HCT116 (cell line): ENCODE results near the gene SLC25A1. TPM values are rescaled to one million over a fixed set of nuclear protein-coding genes. Genes with fewer than 3 reads are reported as not detected.

Source experiments
- ATAC-seq: fragments of 200-7000 bp; cut with Tn5 transposase; 2 replicates; pipeline ENCODE4 v1.9.1; 2020; ENCODE audit warnings: mild to moderate bottlenecking, moderate library complexity
- BruUV-seq: library from RNA; stranded (reverse); fragments of 400-500 nt; replicated peaks from 2 replicates; lab custom pipeline; 2021; lab: Mats Ljungman, UMichigan
- CTCF ChIA-PET: fragments of 300-600 bp; sonication (Branson Sonifier 250); formaldehyde crosslinking; loops from one replicate; lab custom pipeline; 2021; ENCODE audit warnings: antibody characterized with exemption; lab: Charles Lee
- POLR2A ChIA-PET: fragments of 300-600, 350-600 bp; sonication (Branson Sonifier 250); formaldehyde crosslinking; loops from one replicate; lab custom pipeline; 2021; ENCODE audit warnings: antibody characterized with exemption; lab: Charles Lee
- RAD21 ChIA-PET, 2 experiments: fragments of 300-600 bp; sonication (Branson Sonifier 250); formaldehyde crosslinking; loops; one replicate each; lab custom pipeline; 2023; ENCODE audit warnings: low total read pairs in 2 of 2; ENCODE audit not compliant: uncharacterized antibody in 2 of 2, unreplicated experiment in 2 of 2, low non-redundant PET in 1 of 2; lab: Charles Lee
- DNase-seq: peaks from one replicate; pipeline ENCODE4 v3.0.0-alpha.2; 2010; ENCODE audit warnings: low read depth, low spot score
- H2AFZ ChIP-seq: fragments of 200-600 bp; shearing (Covaris generic), sonication (generic); 2 replicates; pipeline ENCODE4 v1.6.1; 2017; ENCODE audit warnings: low read depth, mixed run types, mixed read lengths, antibody characterized with exemption, low read length; ENCODE audit not compliant: poor library complexity, severe bottlenecking
- H3K27ac ChIP-seq: 2 replicates; pipeline ENCODE4 v1.5.1; 2012; ENCODE audit warnings: low read depth, low read length
- H3K27me3 ChIP-seq: fragments of 200-600 bp; sonication (generic); 2 replicates; pipeline ENCODE4 v1.6.1; 2016; ENCODE audit warnings: mixed run types, low read length, mixed read lengths; ENCODE audit not compliant: insufficient read depth
- H3K36me3 ChIP-seq, 2 experiments: fragments of 200-500 bp in 1 of 2; fragments of 200-600 bp in 1 of 2; sonication (Bioruptor generic) in 1 of 2; sonication (generic) in 1 of 2; 2 replicates each; pipeline versions ENCODE4 v1.5.1 to v1.6.1; 2014 to 2016; ENCODE audit warnings: low read length in 2 of 2, inconsistent platforms in 1 of 2, mixed read lengths in 1 of 2, mixed run types in 1 of 2; ENCODE audit not compliant: insufficient read depth in 2 of 2, control insufficient read depth in 1 of 2
- H3K4me1 ChIP-seq, 2 experiments: fragments of 200-600 bp in 1 of 2; sonication (generic) in 1 of 2; 2 replicates each; pipeline versions ENCODE4 v1.5.1 to v1.6.1; 2012 to 2017; ENCODE audit warnings: low read length in 2 of 2, inconsistent platforms in 1 of 2, mild to moderate bottlenecking in 1 of 2, mixed read lengths in 1 of 2, mixed run types in 1 of 2, moderate library complexity in 1 of 2; ENCODE audit not compliant: insufficient read depth in 2 of 2, control insufficient read depth in 1 of 2
- H3K4me2 ChIP-seq: fragments of 200-600 bp; sonication (generic); 2 replicates; pipeline ENCODE4 v1.6.1; 2017; ENCODE audit warnings: mixed run types, low read length, mixed read lengths
- H3K4me3 ChIP-seq, 2 experiments: fragments of 200-600 bp in 1 of 2; sonication (generic) in 1 of 2; replicated peaks in 1 of 2; 2 replicates each; pipeline ENCODE4 v1.5.1; 2011 to 2016; ENCODE audit warnings: low read length in 2 of 2, control low read depth in 1 of 2, low read depth in 1 of 2, mild to moderate bottlenecking in 1 of 2, mixed read lengths in 1 of 2, mixed run types in 1 of 2
- H3K79me2 ChIP-seq: fragments of 200-600 bp; sonication (generic); 2 replicates; pipeline ENCODE4 v1.6.1; 2017; ENCODE audit warnings: mild to moderate bottlenecking, mixed run types, low read length, moderate library complexity, mixed read lengths; ENCODE audit not compliant: insufficient read depth
- H3K9ac ChIP-seq: fragments of 200-600 bp; sonication (generic); 2 replicates; pipeline ENCODE4 v1.6.1; 2016; ENCODE audit warnings: low read length, mixed read lengths
- H3K9me2 ChIP-seq: fragments of 200-600 bp; sonication (generic), shearing (Covaris generic); 2 replicates; pipeline ENCODE4 v1.6.1; 2017; ENCODE audit warnings: mixed run types, mild to moderate bottlenecking, moderate library complexity; ENCODE audit not compliant: insufficient read depth
- H3K9me3 ChIP-seq, 2 experiments: fragments of 200-500 bp in 1 of 2; fragments of 200-600 bp in 1 of 2; sonication (Bioruptor generic) in 1 of 2; sonication (generic) in 1 of 2; 2 replicates each; pipeline ENCODE4 v1.6.1; 2014 to 2017; ENCODE audit warnings: low read length in 2 of 2, mixed read lengths in 2 of 2, inconsistent platforms in 1 of 2, low read depth in 1 of 2, mild to moderate bottlenecking in 1 of 2, mixed run types in 1 of 2, moderate library complexity in 1 of 2; ENCODE audit not compliant: control insufficient read depth in 1 of 2, insufficient read depth in 1 of 2
- H4K20me1 ChIP-seq: fragments of 200-600 bp; sonication (generic), shearing (Covaris generic); 2 replicates; pipeline ENCODE4 v1.6.1; 2017; ENCODE audit warnings: mixed run types, mild to moderate bottlenecking, moderate library complexity; ENCODE audit not compliant: insufficient read depth
- CEBPB ChIP-seq: IDR thresholded peaks from 2 replicates; pipeline ENCODE4 v1.6.1; 2012; ENCODE audit warnings: low read depth
- ELF1 ChIP-seq: IDR thresholded peaks from 2 replicates; pipeline ENCODE4 v1.6.1; 2012; ENCODE audit warnings: low read depth, borderline replicate concordance
- FOSL1 ChIP-seq: IDR thresholded peaks from 2 replicates; pipeline ENCODE4 v1.6.1; 2012; ENCODE audit warnings: low read depth
- JUND ChIP-seq: IDR thresholded peaks from 2 replicates; pipeline ENCODE4 v1.6.1; 2012
- SIN3A ChIP-seq: IDR thresholded peaks from 2 replicates; pipeline ENCODE4 v1.6.1; 2012; ENCODE audit warnings: low read depth
- ZFX ChIP-seq: fragments of 450-650 bp; IDR thresholded peaks from 2 replicates; pipeline ENCODE4 v1.6.1; 2017
- intact Hi-C: fragments of 100-400 bp; cut with micrococcal nuclease; formaldehyde crosslinking; loops from 2 replicates; pipeline ENCODE4 v1.10.0; 2022
- total RNA-seq: library from RNA; stranded (reverse); gene quantifications from one replicate; pipeline ENCODE4 v1.2.1, GENCODE V29; 2021; ENCODE audit not compliant: unreplicated experiment
- TF ChIP-seq, protein P1 (sequence below), 3 experiments: fragments of 200-600 bp in 1 of 3; sonication (generic) in 1 of 3; IDR thresholded peaks in 2 of 3; conservative IDR thresholded peaks in 1 of 3; 2 replicates each; pipeline ENCODE4 v1.5.1; 2012 to 2017; ENCODE audit warnings: low read depth in 2 of 3, low read length in 2 of 3, antibody characterized with exemption in 1 of 3, borderline replicate concordance in 1 of 3, control low read depth in 1 of 3, mild to moderate bottlenecking in 1 of 3, mixed read lengths in 1 of 3, mixed run types in 1 of 3, moderate library complexity in 1 of 3; ENCODE audit not compliant: insufficient read depth in 1 of 3
- TF ChIP-seq, protein P2 (sequence below): IDR thresholded peaks from 2 replicates; pipeline ENCODE4 v1.6.1; 2012

SLC25A1 gene
- total RNA-seq, 1 experiment from 2014 or later: 146 TPM

DNA sequence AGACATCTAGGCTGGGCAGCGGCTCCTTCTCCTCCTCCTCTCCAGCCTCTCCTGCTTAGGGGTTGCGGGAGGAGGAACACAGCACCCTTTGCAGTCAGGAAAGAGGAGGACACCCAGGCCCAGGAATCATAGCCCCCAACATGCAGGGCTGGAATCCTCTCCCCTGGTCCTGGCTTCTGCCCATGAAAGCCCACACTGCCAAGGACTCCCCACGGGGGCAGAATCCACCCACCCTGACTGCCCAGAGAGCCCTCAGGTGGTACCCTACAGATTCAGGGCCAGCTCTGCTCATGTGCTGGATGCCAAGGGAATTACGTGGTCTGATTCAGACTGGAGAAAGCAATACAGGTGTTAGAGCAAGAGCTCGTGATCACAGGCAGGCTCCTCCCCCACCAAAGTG is 38.6 kb downstream of the SLC25A1 start:
- ATAC-seq: no peak
- no TSS peak for BruUV-seq
- H3K79me2 ChIP-seq: peaks cover 22% of the 10 kb centered on the region
- no peak overlapping the region for H3K4me2 ChIP-seq
- TF ChIP-seq CEBPB: no peak
- ChIA-PET CTCF (no interaction called here), POLR2A (no interaction called here), RAD21 (no interaction called here)
- no peaks in the 10 kb centered on the region for H3K9me2 ChIP-seq
- no peak overlapping the region for H3K27ac ChIP-seq
- peaks cover 3 to 10% of the 10 kb centered on the region in 2 experiments for H3K4me1 ChIP-seq
- no peak for DNase-seq
- H3K27me3 ChIP-seq: no peaks in the 10 kb centered on the region
- H3K36me3 ChIP-seq: peaks cover 35 to 37% of the 10 kb centered on the region in 2 experiments; a peak in 3 of 4 replicates
- H3K4me3 ChIP-seq: no peak overlapping the region
- intact Hi-C loops: loop anchor here (10.0 kb wide), 1 partner anchor 335 kb away; the partner anchor contains the start of genes CDC45 and UFD1
- no peaks in the 10 kb centered on the region for H3K9me3 ChIP-seq
- H3K9ac ChIP-seq: no peak overlapping the region
- no peaks in the 10 kb centered on the region for H4K20me1 ChIP-seq
- H2AFZ ChIP-seq: no peak overlapping the region

DNA sequence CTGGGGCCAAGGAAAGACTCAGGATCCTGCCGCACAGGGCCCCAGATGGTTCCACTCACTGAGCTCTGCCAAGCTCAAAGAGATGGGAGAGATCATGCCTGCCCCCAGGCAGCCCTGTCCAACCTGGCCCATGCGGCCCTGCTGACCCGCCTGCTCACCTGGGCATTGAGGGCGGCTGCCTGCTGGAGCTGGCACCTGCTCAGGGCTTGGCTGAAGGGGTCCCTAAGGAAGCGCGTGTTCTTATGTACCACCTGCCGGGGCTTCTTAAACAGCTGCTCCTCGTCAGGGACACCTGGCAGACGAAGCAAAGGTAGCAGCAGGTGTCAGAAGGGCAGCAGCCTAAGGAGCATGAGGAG is 39.6 kb downstream of the SLC25A1 start:
- Histone ChIP-seq H3K9ac (no peak overlapping the region), H3K4me1 (peaks cover 3 to 8% of the 10 kb centered on the region in 2 experiments), H3K4me3 (no peak overlapping the region), H2AFZ (no peak overlapping the region), H4K20me1 (no peaks in the 10 kb centered on the region), H3K27me3 (no peaks in the 10 kb centered on the region), H3K79me2 (peaks cover 17% of the 10 kb centered on the region), H3K36me3 (peaks cover 35 to 41% of the 10 kb centered on the region in 2 experiments; a peak in 3 of 4 replicates), H3K4me2 (no peak overlapping the region), H3K9me2 (no peaks in the 10 kb centered on the region), H3K9me3 (no peaks in the 10 kb centered on the region), H3K27ac (no peak overlapping the region)
- ChIA-PET CTCF (no interaction called here), RAD21 (interaction anchor here in 1 of 2 experiments (0.5 kb wide), 1 partner anchor 155 kb away, joined by 4 read pairs; no protein-coding TSS in a partner anchor), POLR2A (no interaction called here)
- ATAC-seq (no peak), DNase-seq (no peak)
- intact Hi-C loops: no loop called here
- BruUV-seq: no TSS peak
- TF ChIP-seq JUND (no peak), FOSL1 (no peak), SIN3A (no peak), ELF1 (no peak), ZFX (no peak)
- TF ChIP-seq, protein P1, sequence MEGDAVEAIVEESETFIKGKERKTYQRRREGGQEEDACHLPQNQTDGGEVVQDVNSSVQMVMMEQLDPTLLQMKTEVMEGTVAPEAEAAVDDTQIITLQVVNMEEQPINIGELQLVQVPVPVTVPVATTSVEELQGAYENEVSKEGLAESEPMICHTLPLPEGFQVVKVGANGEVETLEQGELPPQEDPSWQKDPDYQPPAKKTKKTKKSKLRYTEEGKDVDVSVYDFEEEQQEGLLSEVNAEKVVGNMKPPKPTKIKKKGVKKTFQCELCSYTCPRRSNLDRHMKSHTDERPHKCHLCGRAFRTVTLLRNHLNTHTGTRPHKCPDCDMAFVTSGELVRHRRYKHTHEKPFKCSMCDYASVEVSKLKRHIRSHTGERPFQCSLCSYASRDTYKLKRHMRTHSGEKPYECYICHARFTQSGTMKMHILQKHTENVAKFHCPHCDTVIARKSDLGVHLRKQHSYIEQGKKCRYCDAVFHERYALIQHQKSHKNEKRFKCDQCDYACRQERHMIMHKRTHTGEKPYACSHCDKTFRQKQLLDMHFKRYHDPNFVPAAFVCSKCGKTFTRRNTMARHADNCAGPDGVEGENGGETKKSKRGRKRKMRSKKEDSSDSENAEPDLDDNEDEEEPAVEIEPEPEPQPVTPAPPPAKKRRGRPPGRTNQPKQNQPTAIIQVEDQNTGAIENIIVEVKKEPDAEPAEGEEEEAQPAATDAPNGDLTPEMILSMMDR (IDR thresholded peaks at IDR 0.05 in 2 of 3, conservative IDR thresholded peaks at IDR 0.05 in 1 of 3; ENCODE audit: borderline replicate concordance in 1 of 3, insufficient read depth in 1 of 3, low read depth in 2 of 3, low read length in 2 of 3): no peak
- TF ChIP-seq, protein P2, sequence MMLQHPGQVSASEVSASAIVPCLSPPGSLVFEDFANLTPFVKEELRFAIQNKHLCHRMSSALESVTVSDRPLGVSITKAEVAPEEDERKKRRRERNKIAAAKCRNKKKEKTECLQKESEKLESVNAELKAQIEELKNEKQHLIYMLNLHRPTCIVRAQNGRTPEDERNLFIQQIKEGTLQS: no peak
